HG02571 (cell line): Measurements from ENCODE around the gene HES7.

Source experiments
- ATAC-seq: cut with Tn5 transposase; IDR thresholded peaks from one replicate; pipeline ENCODE4 v1.9.1; 2021; ENCODE audit warnings: mild to moderate bottlenecking, moderate library complexity; ENCODE audit not compliant: unreplicated experiment

Gene HES7

DNA sequence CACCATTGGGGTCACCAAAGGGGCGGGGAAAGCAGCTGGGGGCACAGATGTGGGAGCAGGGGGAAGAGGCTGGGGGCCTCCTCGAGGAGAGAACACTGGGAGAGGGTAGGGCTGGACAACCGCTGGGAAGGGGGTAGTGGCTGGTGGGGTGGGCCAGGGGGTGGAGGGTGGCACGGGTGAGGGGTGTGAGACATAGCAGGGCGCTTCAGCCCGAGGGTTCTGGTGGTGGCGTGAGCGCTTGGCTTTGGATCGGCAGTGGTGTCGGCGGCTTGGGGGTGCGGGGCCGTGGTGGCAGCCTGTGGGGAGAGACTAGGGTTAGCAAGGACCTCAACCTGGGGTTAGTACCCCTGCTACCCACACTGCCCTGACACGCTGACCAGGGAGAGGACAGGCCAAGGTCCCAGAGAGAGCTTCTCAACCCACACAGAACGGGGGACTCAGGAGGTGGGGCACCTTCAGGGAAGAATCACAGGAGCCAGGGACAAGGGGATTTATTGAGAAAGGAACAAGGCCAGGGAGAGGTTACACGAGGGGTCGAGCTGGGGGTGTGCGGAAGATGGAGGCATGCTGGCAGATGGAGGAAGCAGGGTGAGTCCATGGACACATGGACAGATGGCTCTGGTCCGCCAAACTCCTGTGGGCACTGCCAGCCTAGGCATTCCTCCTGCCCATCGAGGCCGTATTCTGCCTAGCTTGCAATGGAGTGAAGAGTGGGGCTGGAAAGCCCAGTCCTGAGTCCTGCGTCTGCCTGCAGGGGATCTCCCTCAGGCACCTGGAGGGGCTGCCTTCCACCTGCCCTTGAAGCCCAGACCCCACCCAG is 19.9 kb upstream of the HES7 start:
- ATAC-seq, result no peak

GRCh38 chr17:8142887-8143580 is 19.1 kb upstream of the HES7 start:
- ATAC-seq, result no peak

GRCh38 chr17:8142158-8142886 is 18.4 kb upstream of the HES7 start:
- no peak for ATAC-seq

- no peak for ATAC-seq
Measured at GRCh38 chr17:8141741-8142140, 17.8 kb upstream of the HES7 start.

GRCh38 chr17:8141045-8141444 is 17.1 kb upstream of the HES7 start:
- no peak for ATAC-seq

DNA sequence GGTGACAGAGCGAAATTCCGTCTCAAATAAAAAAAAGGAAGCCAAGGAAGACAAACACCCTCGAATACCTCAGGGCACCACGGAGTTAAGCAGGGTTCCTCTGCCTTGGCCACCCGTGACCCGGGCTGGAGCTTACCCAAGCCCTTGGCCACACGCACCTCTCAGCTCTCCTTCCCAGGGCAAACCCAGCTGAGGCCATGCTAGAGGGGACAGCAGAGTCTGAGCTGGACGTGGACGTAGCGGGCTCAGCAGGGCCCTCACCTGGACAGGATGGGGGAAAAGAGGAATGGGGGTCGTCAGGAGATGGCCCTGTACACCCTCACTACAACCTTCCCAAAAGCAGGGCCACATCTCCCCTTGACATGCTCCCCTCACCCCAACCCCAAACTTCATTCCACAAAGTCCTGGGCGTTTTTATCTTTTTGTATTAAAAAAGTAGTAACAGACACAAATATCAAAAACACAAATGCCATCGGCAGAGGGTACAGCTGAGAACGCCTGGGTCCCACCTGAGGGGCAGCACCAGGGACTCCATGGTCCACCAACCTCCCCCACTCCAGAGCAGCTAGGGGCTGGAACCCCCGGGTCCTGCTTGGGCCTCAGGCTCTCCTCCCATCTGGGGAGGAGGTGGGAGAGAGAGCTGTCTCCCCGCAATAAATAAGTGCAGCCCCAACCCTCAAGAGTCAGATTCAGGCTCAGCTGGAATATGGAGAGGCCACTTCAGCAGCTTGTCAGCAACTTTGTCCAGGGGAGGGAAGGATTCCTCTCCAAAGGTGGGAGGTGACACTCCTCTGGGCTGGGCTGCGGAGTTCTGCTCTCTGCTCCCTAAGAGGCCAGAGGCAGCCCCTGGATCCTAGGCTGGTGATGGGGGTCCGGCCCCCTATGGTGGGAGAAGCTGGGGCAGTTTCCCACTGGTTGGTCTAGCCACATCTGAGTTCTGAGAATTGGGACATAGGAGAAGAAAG is 16.4 kb upstream of the HES7 start:
- no peak for ATAC-seq

DNA sequence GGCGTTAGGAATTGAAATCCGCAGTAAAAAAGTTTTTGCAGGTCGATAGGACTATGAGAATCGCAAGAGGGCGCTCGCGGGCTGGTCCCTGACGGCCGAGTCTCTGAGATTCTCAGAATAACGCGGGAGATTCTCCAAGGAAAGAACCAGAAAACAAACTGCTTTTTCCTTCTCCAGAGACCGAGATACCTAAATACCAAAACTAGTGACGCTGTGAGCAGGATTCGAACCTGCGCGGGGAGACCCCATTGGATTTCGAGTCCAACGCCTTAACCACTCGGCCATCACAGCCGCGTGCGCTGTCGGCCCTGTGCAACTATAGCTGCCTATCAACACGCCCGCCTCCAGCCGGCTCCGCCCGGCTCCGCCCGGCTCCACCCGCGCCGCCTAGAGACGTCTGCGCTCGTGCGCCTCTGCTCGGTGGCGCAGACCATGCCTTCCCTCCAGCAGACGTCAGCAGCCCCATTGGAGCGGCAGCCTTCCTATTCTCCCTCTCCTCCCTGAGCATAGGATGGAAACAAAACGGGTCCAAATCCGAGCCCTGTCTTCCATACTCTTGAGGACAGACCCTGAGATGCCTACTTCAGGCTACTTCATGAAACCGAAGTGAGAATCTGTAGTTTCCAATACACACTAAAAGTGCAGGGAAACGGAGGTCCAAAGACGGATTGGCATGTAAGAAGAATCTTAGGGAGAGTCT is 14.9 kb upstream of the HES7 start:
- ATAC-seq, result peak; percentile 82

DNA sequence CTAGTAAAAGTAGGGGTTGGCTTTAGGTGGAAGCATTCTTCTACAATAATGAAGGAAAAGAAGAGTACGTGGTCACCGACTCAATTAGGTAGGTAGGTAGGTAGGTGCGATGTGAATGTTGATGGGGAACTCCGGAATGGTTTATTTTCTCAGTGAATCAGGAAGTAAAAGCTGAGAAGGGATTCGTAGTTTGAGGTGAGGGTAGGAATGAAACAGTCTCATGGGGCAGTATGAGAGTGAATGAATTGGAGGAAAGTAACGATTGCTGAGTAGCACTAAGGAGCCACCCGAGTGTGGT is 14.4 kb upstream of the HES7 start:
- ATAC-seq, result no peak

DNA sequence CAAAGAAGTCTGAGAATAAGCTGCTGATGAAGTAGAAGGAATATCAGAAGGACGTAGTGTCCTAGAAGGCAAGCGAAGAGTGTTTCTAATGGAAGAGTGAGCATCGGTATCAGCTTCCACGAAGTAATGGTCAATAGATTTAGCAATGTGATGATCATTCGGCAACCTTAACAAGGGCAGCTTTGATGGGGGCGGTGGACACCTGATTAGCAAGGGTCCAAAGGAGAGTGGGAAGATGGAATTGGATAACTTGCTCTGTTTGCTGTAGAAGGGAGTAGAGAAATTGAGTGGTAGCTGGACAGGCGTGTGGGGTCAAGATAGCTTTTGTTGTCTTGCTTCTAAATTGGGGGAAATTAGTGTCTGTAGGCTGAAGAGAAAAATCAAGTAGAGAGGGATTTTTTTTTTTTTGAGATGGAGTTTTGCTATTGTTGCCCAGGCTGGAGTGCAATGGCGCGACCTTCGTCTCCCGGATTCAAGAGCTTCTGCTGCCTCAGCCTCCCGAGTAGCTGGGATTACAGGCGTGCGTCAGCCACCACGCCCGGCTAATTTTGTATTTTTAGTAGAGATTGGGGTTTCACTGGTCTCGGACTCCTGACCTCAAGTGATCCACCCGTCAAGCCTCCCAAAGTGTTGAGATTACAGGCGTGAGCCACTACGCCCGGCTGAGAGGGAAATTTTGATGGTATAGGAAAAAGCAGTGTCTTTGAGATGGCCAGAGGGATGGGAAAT is 13.9 kb upstream of the HES7 start:
- ATAC-seq, result no peak

- no peak for ATAC-seq
Measured at GRCh38 chr17:8133941-8134340, 10.0 kb upstream of the HES7 start.

DNA sequence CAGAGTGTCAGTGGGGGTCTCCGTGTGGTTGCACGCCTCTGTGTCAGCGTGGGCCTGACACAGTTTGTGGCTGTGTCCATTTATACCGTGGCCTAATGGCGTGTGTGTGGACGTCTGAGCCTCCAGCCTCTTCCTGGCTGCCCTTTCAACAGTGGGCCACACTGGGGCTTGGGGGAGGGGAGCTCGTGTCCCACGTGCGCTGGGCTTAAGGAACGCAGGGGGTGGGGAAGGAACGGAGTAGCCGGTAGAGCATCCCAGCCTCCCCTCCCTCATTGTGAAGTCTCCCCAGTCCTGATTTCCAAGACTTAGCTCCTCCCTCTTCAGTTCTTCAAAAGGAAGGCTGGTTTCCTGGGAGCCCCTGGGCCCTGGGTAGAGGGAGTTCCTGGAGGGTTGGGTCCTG is 9.5 kb upstream of the HES7 start:
- no peak for ATAC-seq

DNA sequence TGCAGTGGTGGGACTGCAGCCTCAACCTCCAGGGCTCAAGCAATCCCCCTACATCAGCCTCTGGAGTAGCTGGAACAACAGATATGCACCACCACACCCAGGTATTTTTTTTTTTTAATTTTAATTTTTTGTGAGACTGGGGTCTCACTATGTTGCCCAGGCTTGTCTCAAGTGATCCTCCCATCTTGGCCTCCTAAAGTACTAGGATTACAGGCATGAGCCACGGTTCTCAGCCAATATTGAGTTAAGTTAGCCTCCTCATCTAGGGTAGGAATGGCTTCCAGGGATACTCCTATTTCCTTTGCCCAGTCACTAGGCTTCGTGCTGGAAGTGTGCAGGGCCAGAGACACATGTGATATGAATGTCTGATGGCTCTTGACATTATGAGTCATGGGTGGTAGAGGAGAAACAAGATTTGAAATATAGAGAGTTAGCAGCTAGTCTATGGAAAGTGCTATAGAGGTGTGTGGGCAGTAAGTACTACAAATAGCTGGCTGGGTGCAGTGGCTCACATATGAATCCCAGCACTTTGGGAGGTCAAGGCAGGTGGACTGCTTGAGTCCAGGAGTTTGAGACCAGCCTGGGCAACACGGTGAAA is 8.0 kb upstream of the HES7 start:
- no peak for ATAC-seq

GRCh38 chr17:8128125-8128784 is 4.3 kb upstream of the HES7 start:
- ATAC-seq, result no peak

GRCh38 chr17:8126491-8127066 is 2.7 kb upstream of the HES7 start:
- ATAC-seq, result no peak

- no peak for ATAC-seq
Measured at GRCh38 chr17:8125947-8126490, 2.1 kb upstream of the HES7 start.

- no peak for ATAC-seq
Measured at GRCh38 chr17:8125154-8125946, 1.4 kb upstream of the HES7 start.
